ENCODE data around the gene MAL. TPM values are rescaled to one million over a fixed set of nuclear protein-coding genes. Genes with fewer than 3 reads are reported as not detected.

MAL gene
- total and polyA plus RNA-seq, 2 of the 13 experiments (the other 11 are each of a cell fraction or from before 2014, with no cell fraction given) = not detected

- ChIA-PET CTCF (ENCODE audit: low intra/inter-chr PET ratio, low total read pairs) (no interaction called here), POLR2A (interaction anchor here (1.4 kb wide), 1 partner anchor 16 kb away, joined by 5 read pairs; no protein-coding TSS in a partner anchor)
- Histone ChIP-seq H3K79me2 (ENCODE audit: insufficient read depth, low read length) (no peaks in the 10 kb centered on the region), H3K27me3 (ENCODE audit: control insufficient read depth in 1 of 2, insufficient read depth in 2 of 2, low read length in 2 of 2) (peaks cover 5 to 23% of the 10 kb centered on the region in 2 experiments; a peak in 4 of 5 replicates), H3K4me2 (ENCODE audit: low read depth, low read length) (peak overlapping the region; percentile 72), H3K9ac (ENCODE audit: insufficient read depth, low read depth, low read length) (peak overlapping the region; percentile 6; the same call in 1 of the 2 replicates), H4K20me1 (ENCODE audit: insufficient read depth, low read length) (no peaks in the 10 kb centered on the region), H3K36me3 (replicated peaks in 1 of 2; ENCODE audit: control insufficient read depth in 1 of 2, insufficient read depth in 2 of 2, low read length in 2 of 2) (no peaks in the 10 kb centered on the region), H3K9me3 (ENCODE audit: low read length) (no peaks in the 10 kb centered on the region), H2AFZ (ENCODE audit: low read length) (no peak overlapping the region), H3K4me1 (ENCODE audit: insufficient read depth, low read length) (peaks cover 87% of the 10 kb centered on the region), H3K4me3 (replicated peaks in 1 of 3; ENCODE audit: insufficient read depth in 1 of 3, low read depth in 2 of 3, low read length in 3 of 3) (peak overlapping the region in 2 of 3 experiments; percentile 13 to 59; a peak in 3 of 6 replicates), H3K27ac (ENCODE audit: extremely low read length, insufficient read depth, low read length) (no peak overlapping the region)
- BruUV-seq (replicated peaks) = TSS peak; percentile 92
- WGBS (ENCODE audit: low lambda C conversion rate) = 8% methylated on average over 17 of the region's 17 CpGs
- peak; percentile 60 for DNase-seq (ENCODE audit: low spot score)
- in situ Hi-C loops (cut with HindIII; ENCODE audit: extremely low pct_ligation_motif_present, low pct_unique_long_range_greater_than_20kb) (no loop called here), intact Hi-C loops (cut with micrococcal nuclease; ENCODE audit: unreplicated experiment) (no loop called here)
- ATAC-seq = peak; percentile 72
- peak; percentile 81 for FAIRE-seq
- no peak for TF ChIP-seq ZNF296 (CRISPR knock-in tag; conservative IDR thresholded peaks at IDR 0.05)
- no peak for TF ChIP-seq ZNF746 (CRISPR knock-in tag; IDR thresholded peaks at IDR 0.05)
- TF ChIP-seq ZNF205 (CRISPR knock-in tag; IDR thresholded peaks at IDR 0.05) = no peak
- TF ChIP-seq HNRNPH1 (optimal IDR thresholded peaks at IDR 0.05; ENCODE audit: low read depth, low read length) = peak; percentile 92
- no peak for TF ChIP-seq HNF1A (IDR thresholded peaks at IDR 0.05; ENCODE audit: low read depth)
- peak; percentile 9; the same call in 1 of the 2 replicates for TF ChIP-seq HNF1A (CRISPR knock-in tag; IDR thresholded peaks at IDR 0.05; ENCODE audit: borderline replicate concordance)
- TF ChIP-seq, protein P1, sequence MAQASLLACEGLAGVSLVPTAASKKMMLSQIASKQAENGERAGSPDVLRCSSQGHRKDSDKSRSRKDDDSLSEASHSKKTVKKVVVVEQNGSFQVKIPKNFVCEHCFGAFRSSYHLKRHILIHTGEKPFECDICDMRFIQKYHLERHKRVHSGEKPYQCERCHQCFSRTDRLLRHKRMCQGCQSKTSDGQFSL (CRISPR knock-in tag; IDR thresholded peaks at IDR 0.05) = no peak
- no peak for TF ChIP-seq MXI1 (IDR thresholded peaks at IDR 0.05; ENCODE audit: borderline replicate concordance, low read depth, low read length)
- TF ChIP-seq, protein P2, sequence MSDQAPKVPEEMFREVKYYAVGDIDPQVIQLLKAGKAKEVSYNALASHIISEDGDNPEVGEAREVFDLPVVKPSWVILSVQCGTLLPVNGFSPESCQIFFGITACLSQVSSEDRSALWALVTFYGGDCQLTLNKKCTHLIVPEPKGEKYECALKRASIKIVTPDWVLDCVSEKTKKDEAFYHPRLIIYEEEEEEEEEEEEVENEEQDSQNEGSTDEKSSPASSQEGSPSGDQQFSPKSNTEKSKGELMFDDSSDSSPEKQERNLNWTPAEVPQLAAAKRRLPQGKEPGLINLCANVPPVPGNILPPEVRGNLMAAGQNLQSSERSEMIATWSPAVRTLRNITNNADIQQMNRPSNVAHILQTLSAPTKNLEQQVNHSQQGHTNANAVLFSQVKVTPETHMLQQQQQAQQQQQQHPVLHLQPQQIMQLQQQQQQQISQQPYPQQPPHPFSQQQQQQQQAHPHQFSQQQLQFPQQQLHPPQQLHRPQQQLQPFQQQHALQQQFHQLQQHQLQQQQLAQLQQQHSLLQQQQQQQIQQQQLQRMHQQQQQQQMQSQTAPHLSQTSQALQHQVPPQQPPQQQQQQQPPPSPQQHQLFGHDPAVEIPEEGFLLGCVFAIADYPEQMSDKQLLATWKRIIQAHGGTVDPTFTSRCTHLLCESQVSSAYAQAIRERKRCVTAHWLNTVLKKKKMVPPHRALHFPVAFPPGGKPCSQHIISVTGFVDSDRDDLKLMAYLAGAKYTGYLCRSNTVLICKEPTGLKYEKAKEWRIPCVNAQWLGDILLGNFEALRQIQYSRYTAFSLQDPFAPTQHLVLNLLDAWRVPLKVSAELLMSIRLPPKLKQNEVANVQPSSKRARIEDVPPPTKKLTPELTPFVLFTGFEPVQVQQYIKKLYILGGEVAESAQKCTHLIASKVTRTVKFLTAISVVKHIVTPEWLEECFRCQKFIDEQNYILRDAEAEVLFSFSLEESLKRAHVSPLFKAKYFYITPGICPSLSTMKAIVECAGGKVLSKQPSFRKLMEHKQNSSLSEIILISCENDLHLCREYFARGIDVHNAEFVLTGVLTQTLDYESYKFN (CRISPR knock-in tag; conservative IDR thresholded peaks at IDR 0.05) = peak; percentile 76
- TF ChIP-seq SIN3B (IDR thresholded peaks at IDR 0.05; ENCODE audit: low read length) = no peak
- TF ChIP-seq ZNF274 (CRISPR knock-in tag; IDR thresholded peaks at IDR 0.05) = 0 out of 2 replicates have a peak, but pooled peaks have one; percentile 9
- TF ChIP-seq ZNF251 (CRISPR knock-in tag; IDR thresholded peaks at IDR 0.05) = no peak
Observed at GRCh38 chr2:95060446-95061118, 35.1 kb downstream of the MAL start.

Measured in HepG2 (cell line).